ENCODE results near the gene RADX.

- TF ChIP-seq CTCF (IDR thresholded peaks at IDR 0.05; ENCODE audit: low read length) = no peak
- TF ChIP-seq EZH2phosphoT487 (IDR thresholded peaks at IDR 0.05; ENCODE audit: low read length) = no peak
Observed at GRCh38 chrX:106566362-106566761, 45.4 kb upstream of the RADX start.
